Endometrium (tissue), 2 donors: ENCODE measurements around the gene CYSRT1.

ENCODE experiments used
- FAIRE-seq: peaks from 2 replicates; lab custom pipeline; 2012; peaks lifted over from hg19 to GRCh38; lab: Jason Lieb, UNC
- donor health status: control.
- donor health status: control.

The CYSRT1 gene, protein sequence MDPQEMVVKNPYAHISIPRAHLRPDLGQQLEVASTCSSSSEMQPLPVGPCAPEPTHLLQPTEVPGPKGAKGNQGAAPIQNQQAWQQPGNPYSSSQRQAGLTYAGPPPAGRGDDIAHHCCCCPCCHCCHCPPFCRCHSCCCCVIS

GRCh38 chr9:137224830-137225694 lies at the start of gene CYSRT1:
TSS of gene CYSRT1 (plus strand) at chr9:137225174. CDS start at chr9:137225622, 448 bp downstream.
- FAIRE-seq = no peak

DNA sequence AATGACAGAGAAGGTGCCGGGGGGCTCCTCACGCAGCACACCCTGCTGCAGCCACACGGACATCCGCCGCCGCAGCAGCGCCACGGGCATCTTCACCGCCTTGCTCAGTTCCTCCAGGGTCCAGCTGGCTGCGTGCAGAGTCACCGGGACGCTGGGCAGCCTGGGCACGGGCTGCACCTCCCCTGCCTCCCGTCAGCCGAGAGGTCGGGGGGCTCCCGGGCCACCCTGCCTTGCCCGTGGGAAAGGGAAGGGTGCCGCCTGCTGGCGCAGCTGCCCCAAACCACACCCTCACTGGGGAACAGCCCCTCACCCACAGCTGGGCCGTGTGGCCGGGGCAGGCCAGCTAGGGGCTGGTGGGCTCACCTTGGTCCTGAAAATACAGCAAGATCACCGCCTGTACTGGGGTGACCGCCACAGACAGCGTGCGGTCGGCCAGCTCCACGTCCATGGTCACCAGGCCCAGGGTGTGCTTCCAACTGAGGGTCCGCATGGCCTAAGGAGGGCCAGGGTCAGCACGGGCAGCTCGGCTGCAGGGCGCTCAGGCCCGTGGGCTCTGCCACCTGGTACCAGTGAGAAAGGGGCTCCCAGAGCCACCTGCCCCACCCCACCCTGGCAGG lies 49.5 kb upstream of the CYSRT1 start:
- FAIRE-seq = no peak

DNA sequence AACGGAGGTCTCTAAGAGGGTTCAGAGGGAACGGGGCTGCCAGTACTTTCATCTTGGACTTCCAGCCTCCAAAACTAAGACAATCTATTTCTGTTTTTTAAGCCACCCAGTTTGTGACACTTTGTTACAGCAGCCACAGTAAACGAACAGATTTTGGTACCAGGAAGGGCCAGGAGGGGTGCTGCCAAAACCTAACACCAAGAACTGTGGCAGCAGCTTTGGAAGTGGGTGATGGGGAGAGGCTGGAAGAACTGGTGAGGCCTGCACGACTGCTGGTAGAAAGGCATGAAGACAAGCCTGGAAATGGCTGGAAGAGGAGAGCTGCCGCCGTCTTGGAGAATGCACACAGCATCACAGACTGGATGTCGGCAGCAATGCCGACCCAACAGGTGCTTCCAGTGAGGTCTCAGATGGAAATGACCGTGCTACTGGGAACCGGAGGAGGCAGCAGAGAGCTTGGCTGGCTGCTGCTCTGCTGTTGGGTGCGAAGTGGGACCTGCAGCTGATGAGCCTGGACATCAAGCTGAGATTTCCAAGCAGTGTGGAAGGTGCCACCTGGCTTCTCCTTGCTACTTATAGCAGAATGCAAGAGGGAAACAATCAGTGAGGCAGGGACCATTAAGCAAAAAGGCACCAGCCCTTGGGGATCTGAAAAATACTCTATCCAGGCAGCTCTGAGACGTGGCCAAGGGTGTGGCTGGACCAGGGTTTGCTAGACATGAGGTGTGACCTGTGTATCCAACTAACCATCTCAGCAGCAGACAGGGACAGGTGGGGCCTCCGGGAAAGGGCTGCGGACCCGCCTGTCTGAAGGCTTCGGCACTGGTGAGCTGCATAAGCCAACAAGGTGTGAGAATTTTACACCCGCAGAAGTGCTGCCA lies 48.4 kb upstream of the CYSRT1 start:
- no peak for FAIRE-seq

DNA sequence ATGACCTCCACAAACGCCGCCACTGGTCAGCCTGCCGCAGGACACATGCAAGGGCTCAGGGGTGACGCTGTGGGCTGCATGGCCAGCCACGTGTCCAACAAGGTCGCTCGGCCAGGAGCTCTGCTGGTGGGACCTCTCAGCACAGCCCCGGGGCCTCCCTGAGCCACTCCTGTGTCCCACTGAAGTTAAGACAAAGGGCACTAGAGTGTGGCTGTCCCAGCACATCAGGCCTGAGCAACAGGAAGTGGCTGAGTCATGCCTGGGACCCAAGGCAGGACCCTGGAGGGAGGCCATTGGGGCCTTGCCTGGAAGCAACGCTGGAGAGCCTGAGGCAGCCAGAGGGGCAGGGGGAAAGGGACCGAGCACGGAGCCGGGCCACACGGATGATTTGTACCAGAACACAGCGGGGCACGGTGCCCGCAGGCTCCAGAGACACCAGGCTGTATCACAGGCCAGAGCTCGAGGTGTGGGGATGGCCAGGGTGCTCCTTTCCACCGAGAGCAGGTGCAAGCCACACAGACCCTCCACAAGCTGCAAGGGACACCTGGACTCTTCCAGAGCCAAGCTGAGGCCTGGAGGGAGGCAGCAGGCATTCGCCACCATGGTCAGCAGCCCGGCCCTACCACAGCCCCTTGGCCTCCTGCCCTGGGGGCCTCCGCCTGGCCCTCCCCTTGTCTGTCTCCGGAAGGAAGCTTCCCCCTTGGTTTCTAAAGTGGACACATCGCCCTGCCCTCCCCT lies 46.6 kb upstream of the CYSRT1 start:
- no peak for FAIRE-seq

DNA sequence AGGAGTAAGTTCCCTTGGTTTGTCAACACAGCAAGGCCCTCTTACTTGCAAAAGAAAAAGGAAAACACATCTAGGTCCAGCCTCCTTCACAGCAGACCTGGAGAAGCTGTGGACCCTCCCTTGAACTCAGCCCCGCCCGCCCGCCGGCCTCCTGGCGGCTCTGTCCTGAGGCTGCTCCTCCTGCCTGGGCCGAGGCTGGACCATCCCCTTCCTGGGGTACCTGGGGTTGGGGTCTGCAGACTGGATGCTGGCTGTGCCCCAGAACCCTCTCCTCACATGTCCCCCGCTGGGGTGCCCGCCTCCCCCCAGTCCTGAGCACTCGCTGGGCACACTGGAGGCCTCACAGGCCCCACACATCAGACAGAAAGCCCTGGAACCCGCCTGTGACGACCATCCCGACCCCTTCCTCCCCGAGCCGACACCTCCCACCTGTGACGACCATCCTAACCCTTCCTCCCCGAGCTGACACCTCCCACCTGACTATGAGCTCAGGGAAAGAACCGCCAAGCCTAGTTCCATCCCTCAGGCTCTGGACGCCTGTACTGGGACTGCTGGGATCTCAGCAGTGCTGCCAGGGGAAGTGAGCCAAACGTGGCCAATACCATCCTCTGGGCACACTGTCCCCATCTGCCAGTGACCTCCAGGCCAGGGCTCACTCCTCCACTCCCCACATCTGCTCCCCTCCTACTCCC lies 45.9 kb upstream of the CYSRT1 start:
- no peak for FAIRE-seq

GRCh38 chr9:137179761-137180160 lies 45.2 kb upstream of the CYSRT1 start:
- no peak for FAIRE-seq

- no peak for FAIRE-seq
These were observed 44.5 kb upstream of the CYSRT1 start for GRCh38 chr9:137180491-137180890.

DNA sequence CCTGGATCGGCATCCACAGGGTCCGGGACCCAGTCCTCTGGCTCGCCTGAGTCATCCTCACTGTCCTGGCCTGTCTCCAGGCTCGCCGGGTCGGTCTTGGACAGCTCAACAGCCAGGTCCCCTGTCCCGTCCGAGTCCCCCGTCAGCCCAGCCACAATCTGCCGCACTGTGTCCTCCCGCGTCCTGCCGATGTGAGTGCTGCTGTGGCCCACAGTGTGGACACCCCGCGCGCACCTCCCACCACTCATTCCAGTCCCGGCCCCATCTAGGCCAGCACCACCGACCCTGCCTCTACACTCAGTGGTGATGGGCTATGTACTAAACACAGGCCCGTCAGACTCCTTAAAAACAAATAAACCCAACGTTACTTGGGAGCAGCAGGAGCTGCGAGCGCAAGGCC lies 43.3 kb upstream of the CYSRT1 start:
- no peak for FAIRE-seq

GRCh38 chr9:137182836-137183235 lies 42.1 kb upstream of the CYSRT1 start:
- FAIRE-seq = no peak

- FAIRE-seq = no peak
These were observed 40.9 kb upstream of the CYSRT1 start for GRCh38 chr9:137183980-137184595.

GRCh38 chr9:137184881-137185660 lies 39.9 kb upstream of the CYSRT1 start:
- FAIRE-seq = no peak

GRCh38 chr9:137185921-137186320 lies 39.1 kb upstream of the CYSRT1 start:
- no peak for FAIRE-seq

DNA sequence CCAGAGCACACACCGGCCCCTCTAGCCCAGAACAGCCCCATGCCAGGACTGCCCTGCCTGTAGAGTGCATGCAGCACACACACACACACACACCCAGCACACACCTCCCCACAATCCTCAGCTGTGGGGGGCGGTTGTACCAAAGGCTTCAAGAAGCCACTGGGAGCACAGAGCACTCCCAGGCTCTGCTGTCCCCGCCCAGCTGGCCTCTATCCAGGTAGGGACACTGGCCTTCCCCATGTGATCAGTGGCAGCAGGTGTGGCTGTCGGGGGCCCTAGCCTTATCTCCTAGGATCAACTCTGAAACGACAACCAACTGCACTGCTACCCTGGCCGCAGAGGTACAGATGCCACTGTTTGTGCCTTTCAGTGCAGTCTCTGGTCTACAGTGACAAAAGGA lies 38.6 kb upstream of the CYSRT1 start:
- no peak for FAIRE-seq

DNA sequence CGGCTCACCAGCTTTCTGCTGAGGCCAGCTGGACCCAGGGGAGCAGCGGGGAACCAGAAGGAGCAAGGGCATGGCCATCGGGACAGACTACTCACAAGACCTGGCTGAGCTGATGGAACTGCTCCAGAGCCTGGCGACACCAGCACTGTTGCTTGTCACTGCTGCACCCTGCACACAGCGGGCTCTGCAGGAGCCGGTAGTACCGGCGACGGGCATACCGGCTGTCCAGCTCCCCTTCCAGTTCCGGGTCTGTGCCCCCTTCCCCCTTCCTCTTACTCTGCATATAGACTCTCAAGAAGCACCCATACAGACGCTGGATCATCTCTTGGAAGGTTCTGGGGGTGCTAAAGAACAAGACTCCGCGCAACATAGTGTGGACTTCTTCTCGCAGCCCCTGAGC lies 37.6 kb upstream of the CYSRT1 start:
- FAIRE-seq = no peak

GRCh38 chr9:137188086-137188489 lies 36.9 kb upstream of the CYSRT1 start:
- no peak for FAIRE-seq

DNA sequence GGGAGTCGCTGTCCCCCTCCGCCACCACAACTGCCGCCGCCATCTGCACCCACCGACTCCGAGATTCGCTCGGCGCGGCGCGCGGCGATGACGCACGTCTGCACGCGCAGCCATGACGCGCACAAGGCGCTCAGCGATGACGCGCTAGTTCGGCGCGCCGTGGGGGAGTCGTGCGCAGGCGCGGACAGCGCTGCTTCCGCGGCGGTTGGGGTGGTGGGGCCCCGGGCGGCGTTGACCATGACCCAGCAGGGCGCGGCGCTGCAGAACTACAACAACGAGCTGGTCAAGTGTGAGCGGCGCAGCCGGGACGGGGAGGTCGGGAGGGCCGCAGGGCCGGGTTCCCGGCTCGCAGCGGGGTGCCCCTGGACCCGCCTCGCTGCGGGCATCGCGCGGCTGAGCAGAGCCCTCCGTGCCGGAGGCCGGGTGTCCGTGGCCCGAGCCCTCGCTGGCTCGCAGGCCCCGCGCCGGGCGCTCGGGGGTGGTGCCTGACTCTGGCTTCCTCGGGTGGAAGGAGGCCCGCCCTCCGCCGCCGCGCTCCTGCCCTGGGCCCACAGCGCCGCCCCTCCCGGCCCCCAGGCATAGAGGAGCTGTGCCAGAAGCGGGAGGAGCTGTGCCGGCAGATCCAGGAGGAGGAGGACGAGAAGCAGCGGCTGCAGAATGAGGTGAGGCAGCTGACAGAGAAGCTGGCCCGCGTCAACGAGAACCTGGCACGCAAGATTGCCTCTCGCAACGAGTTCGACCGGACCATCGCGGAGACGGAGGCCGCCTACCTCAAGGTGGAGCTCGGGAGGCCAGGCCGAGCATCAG lies 36.3 kb upstream of the CYSRT1 start, which contains the start of the genes ANAPC2 and SSNA1:
ANAPC2 (minus strand) TSS at position 71 of the 807 bp plus-strand sequence; CDS start at position 43, 28 bp downstream.
SSNA1 (plus strand) TSS at position 187 of the 807 bp plus-strand sequence; CDS start at position 238, 51 bp downstream.
- FAIRE-seq = no peak

DNA sequence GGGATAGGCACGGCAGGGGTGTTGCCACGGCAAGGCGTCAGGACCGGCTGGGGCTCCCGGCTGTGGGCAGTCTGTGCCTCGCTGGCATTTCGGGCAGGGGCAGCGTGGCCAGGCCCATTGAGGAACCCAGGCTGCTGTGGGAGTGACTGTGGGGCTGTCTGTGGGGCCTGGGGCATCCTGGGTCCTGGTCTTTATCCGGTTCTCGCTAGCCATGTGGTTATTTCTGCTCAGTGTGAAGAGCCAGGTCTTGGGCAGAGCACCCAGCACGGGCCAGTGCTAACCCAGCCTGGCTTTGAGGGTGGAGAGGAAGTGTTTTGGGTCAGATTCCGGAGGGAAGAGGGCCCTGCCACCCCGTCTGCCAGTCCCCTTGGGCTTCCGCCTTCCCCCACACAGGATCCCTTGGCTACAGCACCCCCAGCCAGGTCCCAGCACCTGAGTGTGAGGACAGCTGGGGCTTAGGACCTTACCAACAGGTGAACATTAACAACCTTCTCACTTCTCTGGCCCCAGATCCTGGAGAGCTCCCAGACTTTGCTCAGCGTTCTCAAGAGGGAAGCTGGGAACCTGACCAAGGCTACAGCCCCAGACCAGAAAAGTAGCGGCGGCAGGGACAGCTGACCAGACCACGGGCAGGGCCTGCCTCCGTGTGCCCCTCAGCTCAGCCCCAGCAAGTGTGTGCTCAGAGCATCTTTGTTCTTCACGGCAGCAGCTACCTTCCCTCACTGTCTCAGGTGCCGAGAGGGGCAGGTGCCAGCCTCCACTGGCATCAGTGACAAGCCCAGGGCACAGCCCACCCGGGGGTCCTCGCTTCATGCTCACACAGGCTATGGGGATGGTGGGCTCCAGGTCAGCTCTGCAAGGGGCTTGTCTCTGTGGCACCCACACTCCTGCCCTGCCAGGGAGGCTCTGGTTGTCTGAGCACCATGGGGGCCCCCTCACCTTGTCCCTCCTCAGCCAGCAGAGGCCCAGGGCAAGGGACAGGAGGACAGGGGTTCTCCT lies 35.4 kb upstream of the CYSRT1 start:
- FAIRE-seq = no peak
